GM12864 (cell line): Measurements from ENCODE around the gene CNTNAP2.

Experiments used
- DNase-seq: peaks from one replicate; pipeline ENCODE4 v3.0.0-alpha.2; 2011; ENCODE audit warnings: low read depth
- H3K4me3 ChIP-seq: 2 replicates; pipeline ENCODE4 v1.5.1; 2011; ENCODE audit warnings: mild to moderate bottlenecking, low read depth, low read length, control low read depth
- CTCF ChIP-seq: IDR thresholded peaks from 2 replicates; pipeline ENCODE4 v1.5.1; 2011; ENCODE audit warnings: low read depth, mild to moderate bottlenecking, moderate library complexity, low read length, control low read depth, inconsistent platforms; ENCODE audit errors: missing control alignments

The CNTNAP2 gene

GRCh38 chr7:148371280-148371937 is 2254.8 kb downstream of the CNTNAP2 start:
- TF ChIP-seq CTCF: no peak
- no peak overlapping the region for H3K4me3 ChIP-seq
- no peak for DNase-seq

- H3K4me3 ChIP-seq: no peak overlapping the region
- DNase-seq: no peak
- TF ChIP-seq CTCF: no peak
Observed at GRCh38 chr7:148374396-148375259, 2258.0 kb downstream of the CNTNAP2 start.

- no peak for DNase-seq
- no peak for TF ChIP-seq CTCF
- H3K4me3 ChIP-seq: no peak overlapping the region
Observed at GRCh38 chr7:148379677-148380076, 2263.1 kb downstream of the CNTNAP2 start.

- no peak for TF ChIP-seq CTCF
Observed at GRCh38 chr7:148380596-148381419, 2264.2 kb downstream of the CNTNAP2 start.

GRCh38 chr7:148382596-148382995 is 2266.0 kb downstream of the CNTNAP2 start:
- no peak overlapping the region for H3K4me3 ChIP-seq
- no peak for DNase-seq
- TF ChIP-seq CTCF: no peak

More at GRCh38 chr7:148380596-148381419, 2264.2 kb downstream of the CNTNAP2 start:
- DNase-seq: no peak
- no peak overlapping the region for H3K4me3 ChIP-seq

GRCh38 chr7:148383651-148384050 is 2267.1 kb downstream of the CNTNAP2 start:
- no peak overlapping the region for H3K4me3 ChIP-seq
- DNase-seq: no peak
- no peak for TF ChIP-seq CTCF
